A549 (cell line): ENCODE measurements around the gene GSTM2.
"Not testable (repeated sequence)": the region's sequence is repeated elsewhere in the genome, so short reads cannot be mapped to it uniquely, and the experiment has no call there.

Experiments used
- ESRRA ChIP-seq: fragments of 150-350 bp; IDR thresholded peaks from 2 replicates; pipeline ENCODE4 v1.6.1; 2014; ENCODE audit warnings: mild to moderate bottlenecking, low read length, borderline replicate concordance
- TF ChIP-seq, protein P1 (sequence below): fragments of >200 bp; sonication (Bioruptor Twin); formaldehyde crosslinking; IDR thresholded peaks from 3 replicates; pipeline ENCODE4 v1.5.1; 2016

DNA sequence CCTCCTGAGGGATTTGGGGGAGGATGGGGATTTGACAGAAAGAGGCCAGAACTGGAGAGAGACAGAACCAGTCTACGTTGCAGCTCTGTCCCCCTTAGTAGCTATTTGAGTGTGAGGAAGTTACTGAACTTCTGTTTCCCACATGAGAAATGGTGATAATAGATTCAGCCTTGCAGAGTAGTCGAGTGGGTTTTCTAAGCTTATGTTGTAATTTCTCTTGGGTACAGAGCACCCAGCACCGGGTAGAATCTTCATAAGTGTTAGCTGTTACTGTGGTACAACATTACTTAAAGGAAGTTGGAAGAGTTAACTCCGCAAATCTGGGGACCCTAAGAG lies 7.2 kb upstream of the GSTM2 start:
- TF ChIP-seq, protein P1, sequence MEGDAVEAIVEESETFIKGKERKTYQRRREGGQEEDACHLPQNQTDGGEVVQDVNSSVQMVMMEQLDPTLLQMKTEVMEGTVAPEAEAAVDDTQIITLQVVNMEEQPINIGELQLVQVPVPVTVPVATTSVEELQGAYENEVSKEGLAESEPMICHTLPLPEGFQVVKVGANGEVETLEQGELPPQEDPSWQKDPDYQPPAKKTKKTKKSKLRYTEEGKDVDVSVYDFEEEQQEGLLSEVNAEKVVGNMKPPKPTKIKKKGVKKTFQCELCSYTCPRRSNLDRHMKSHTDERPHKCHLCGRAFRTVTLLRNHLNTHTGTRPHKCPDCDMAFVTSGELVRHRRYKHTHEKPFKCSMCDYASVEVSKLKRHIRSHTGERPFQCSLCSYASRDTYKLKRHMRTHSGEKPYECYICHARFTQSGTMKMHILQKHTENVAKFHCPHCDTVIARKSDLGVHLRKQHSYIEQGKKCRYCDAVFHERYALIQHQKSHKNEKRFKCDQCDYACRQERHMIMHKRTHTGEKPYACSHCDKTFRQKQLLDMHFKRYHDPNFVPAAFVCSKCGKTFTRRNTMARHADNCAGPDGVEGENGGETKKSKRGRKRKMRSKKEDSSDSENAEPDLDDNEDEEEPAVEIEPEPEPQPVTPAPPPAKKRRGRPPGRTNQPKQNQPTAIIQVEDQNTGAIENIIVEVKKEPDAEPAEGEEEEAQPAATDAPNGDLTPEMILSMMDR = not testable (repeated sequence)
- not testable (repeated sequence) for TF ChIP-seq ESRRA
